Measurements from ENCODE around the gene LRRC25. TPM values are rescaled to one million over a fixed set of nuclear protein-coding genes. Genes with fewer than 3 reads are reported as not detected.

The LRRC25 gene
- total RNA-seq, 2 donors from 2014 or later = 1.6 to 5.5 TPM

GRCh38 chr19:18401580-18402112 lies 4.2 kb upstream of the LRRC25 start:
- H3K4me3 ChIP-seq = no peak overlapping the region
- no peaks in the 10 kb centered on the region for H3K9me3 ChIP-seq
- no peaks in the 10 kb centered on the region for H3K36me3 ChIP-seq
- H3K27ac ChIP-seq = no peak overlapping the region
- TF ChIP-seq POLR2A (IDR thresholded peaks at IDR 0.05) (peak; percentile 15), CTCF (IDR thresholded peaks at IDR 0.05) (peak in 3 of 4 experiments; percentile 11 to 59 (median 44)), POLR2AphosphoS5 (IDR thresholded peaks at IDR 0.05) (peak; percentile 43)
- H3K27me3 ChIP-seq (replicated peaks; ENCODE audit: insufficient read depth) = no peaks in the 10 kb centered on the region
- intact Hi-C loops (cut with DNase I) = no loop called here
- DNase-seq (ENCODE audit: low spot score) = peak; percentile 64
- WGBS = 42% methylated on average over 7 of the region's 7 CpGs
- H3K4me1 ChIP-seq (replicated peaks) = peaks cover 4% of the 10 kb centered on the region

DNA sequence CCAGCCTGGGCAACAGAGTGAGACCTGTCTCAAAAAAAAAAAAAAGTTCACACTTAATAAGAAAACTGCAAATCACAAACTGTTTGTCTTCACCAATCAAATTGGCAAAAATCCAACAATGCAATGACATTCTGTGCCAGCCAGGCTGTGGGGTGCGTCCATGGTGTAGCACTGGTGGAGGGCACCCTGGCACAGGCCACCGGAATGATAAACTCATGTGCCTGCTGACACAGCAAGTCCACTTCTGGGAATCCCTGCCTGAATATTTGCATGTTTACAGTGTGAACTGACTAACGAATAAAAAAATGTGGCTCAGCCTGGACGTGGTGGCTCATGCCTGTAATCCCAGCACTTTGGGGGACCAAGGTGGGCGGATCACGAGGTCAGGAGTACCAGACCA lies 1.6 kb upstream of the LRRC25 start:
- TF ChIP-seq POLR2A (IDR thresholded peaks at IDR 0.05) = no peak
- peak; percentile 88 for TF ChIP-seq POLR2AphosphoS5 (IDR thresholded peaks at IDR 0.05)
- TF ChIP-seq CTCF (IDR thresholded peaks at IDR 0.05) = peak in 2 of 4 experiments; percentile 18 to 22
- WGBS = 27% methylated on average over 6 of the region's 6 CpGs
- DNase-seq (ENCODE audit: low spot score) = peak; percentile 77
- H3K27me3 ChIP-seq (replicated peaks; ENCODE audit: insufficient read depth) = no peaks in the 10 kb centered on the region
- no peak overlapping the region for H3K4me3 ChIP-seq
- no peaks in the 10 kb centered on the region for H3K9me3 ChIP-seq
- H3K36me3 ChIP-seq = no peaks in the 10 kb centered on the region
- peaks cover 4% of the 10 kb centered on the region for H3K4me1 ChIP-seq (replicated peaks)
- H3K27ac ChIP-seq = peak overlapping the region in 1 of 2 donors; percentile 41
- intact Hi-C loops (cut with DNase I) = no loop called here

DNA sequence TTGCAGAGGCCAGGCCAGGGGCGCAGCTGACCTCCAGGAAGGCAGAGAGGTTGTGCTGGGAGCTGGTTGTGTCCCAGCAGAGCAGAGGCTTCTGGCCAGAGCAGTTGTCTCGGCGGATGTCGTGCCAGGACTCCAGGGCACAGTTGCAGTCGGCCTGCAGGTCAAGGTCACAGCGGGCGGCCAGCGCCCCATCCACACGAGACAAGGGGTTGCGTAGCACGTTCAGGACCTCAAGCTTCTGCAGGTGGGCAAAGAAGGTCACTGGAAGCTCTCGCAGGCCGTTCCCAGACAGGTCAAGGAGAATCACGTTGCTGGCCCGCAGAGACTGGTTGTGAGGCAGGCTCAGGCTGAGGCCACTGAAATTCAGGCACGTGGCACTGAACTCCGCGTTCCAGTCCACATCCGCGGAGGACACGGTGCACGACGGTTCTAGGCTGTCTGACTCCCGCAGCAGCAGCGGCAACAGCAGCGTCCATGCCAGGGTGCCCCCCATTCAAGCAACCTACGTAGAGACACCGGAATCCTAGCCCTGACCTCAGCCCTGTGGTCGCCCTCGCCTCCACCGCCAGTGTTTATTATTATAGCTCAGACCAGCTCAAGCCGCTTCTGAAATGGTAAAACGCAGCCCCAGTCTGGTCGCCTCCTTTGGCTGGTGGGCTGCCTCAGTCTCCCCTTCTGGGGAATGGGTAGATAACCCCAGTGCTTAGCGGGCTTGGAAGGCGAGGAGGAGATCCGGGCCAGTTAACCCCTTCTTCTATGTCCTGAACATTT lies 766 bp downstream of the LRRC25 start:
- Histone ChIP-seq H3K4me1 (replicated peaks) (peaks cover under 1% of the 10 kb centered on the region), H3K4me3 (no peak overlapping the region), H3K36me3 (no peaks in the 10 kb centered on the region), H3K27me3 (replicated peaks; ENCODE audit: insufficient read depth) (no peaks in the 10 kb centered on the region), H3K9me3 (no peaks in the 10 kb centered on the region), H3K27ac (no peak overlapping the region)
- TF ChIP-seq POLR2AphosphoS5 (IDR thresholded peaks at IDR 0.05) (no peak), CTCF (IDR thresholded peaks at IDR 0.05) (no peak), POLR2A (IDR thresholded peaks at IDR 0.05) (no peak)
- 67% methylated on average over 35 of the region's 37 CpGs for WGBS
- DNase-seq (ENCODE audit: low spot score) = no peak
- intact Hi-C loops (cut with DNase I) = no loop called here

GRCh38 chr19:18393836-18394235 lies 3.6 kb downstream of the LRRC25 start:
- Histone ChIP-seq H3K9me3 (no peaks in the 10 kb centered on the region), H3K4me1 (replicated peaks) (no peaks in the 10 kb centered on the region), H3K4me3 (no peak overlapping the region), H3K27me3 (replicated peaks; ENCODE audit: insufficient read depth) (no peaks in the 10 kb centered on the region), H3K36me3 (no peaks in the 10 kb centered on the region), H3K27ac (no peak overlapping the region)
- DNase-seq (ENCODE audit: low spot score) = no peak
- WGBS = 58% methylated on average over 7 of the region's 7 CpGs
- intact Hi-C loops (cut with DNase I) = loop anchor here (5.0 kb wide), 1 partner anchor 37 kb away; no protein-coding TSS in a partner anchor
- no peak for TF ChIP-seq CTCF (IDR thresholded peaks at IDR 0.05)
- no peak for TF ChIP-seq POLR2A (IDR thresholded peaks at IDR 0.05)
- no peak for TF ChIP-seq POLR2AphosphoS5 (IDR thresholded peaks at IDR 0.05)

Measured in prostate gland (tissue), 2 donors.